H1 (cell line): ENCODE results near the gene KRT37. TPM values are rescaled to one million over a fixed set of nuclear protein-coding genes. Genes with fewer than 3 reads are reported as not detected.

Source experiments
- CTCF ChIA-PET: fragments of 300-600 bp; sonication (Branson Sonifier 250); formaldehyde crosslinking; loops from one replicate; lab custom pipeline; 2021; ENCODE audit not compliant: partially characterized antibody; lab: Charles Lee
- POLR2A ChIA-PET: fragments of 300-600 bp; sonication (Branson Sonifier 250); formaldehyde crosslinking; loops from one replicate; lab custom pipeline; 2021; ENCODE audit warnings: inconsistent platforms; ENCODE audit not compliant: partially characterized antibody; lab: Charles Lee
- DNase-seq, 2 experiments: peaks; one replicate each; pipeline versions ENCODE4 v3.0.0 to v3.0.0-alpha.2; 2010 to 2022; ENCODE audit warnings: low spot score in 2 of 2, low read depth in 1 of 2, mixed read lengths in 1 of 2
- FAIRE-seq: peaks from 2 replicates; lab custom pipeline; 2011; peaks lifted over from hg19 to GRCh38; lab: Jason Lieb, UNC
- H2AFZ ChIP-seq: 2 replicates; pipeline ENCODE4 v1.8.1; 2012; ENCODE audit warnings: low read length, inconsistent platforms
- H2AK5ac ChIP-seq: 2 replicates; pipeline ENCODE4 v1.6.1; 2013; ENCODE audit warnings: low read depth, low read length
- H2BK120ac ChIP-seq: replicated peaks from 2 replicates; pipeline ENCODE3; 2013; ENCODE audit warnings: low read depth, low read length, inconsistent platforms
- H2BK12ac ChIP-seq: 2 replicates; pipeline ENCODE4 v1.6.1; 2013; ENCODE audit warnings: low read depth, low read length
- H2BK15ac ChIP-seq: 2 replicates; pipeline ENCODE4 v1.6.1; 2013; ENCODE audit warnings: low read length
- H2BK20ac ChIP-seq: 2 replicates; pipeline ENCODE4 v1.6.1; 2013; ENCODE audit warnings: low read length
- H2BK5ac ChIP-seq: 2 replicates; pipeline ENCODE4 v1.6.1; 2013; ENCODE audit warnings: low read depth, low read length
- H3K14ac ChIP-seq: 2 replicates; pipeline ENCODE4 v1.6.1; 2013; ENCODE audit warnings: inconsistent platforms; ENCODE audit not compliant: insufficient read length
- H3K18ac ChIP-seq: 2 replicates; pipeline ENCODE4 v1.6.1; 2013; ENCODE audit warnings: low read length; ENCODE audit errors: extremely low read depth
- H3K23ac ChIP-seq: 2 replicates; pipeline ENCODE4 v1.6.1; 2013; ENCODE audit warnings: inconsistent platforms; ENCODE audit not compliant: insufficient read length
- H3K23me2 ChIP-seq: 2 replicates; pipeline ENCODE4 v1.6.1; 2013; ENCODE audit warnings: low read depth, low read length
- H3K27ac ChIP-seq: 2 replicates; pipeline ENCODE4 v1.6.1; 2011; ENCODE audit warnings: low read depth, low read length, inconsistent platforms
- H3K27me3 ChIP-seq, 4 experiments: replicated peaks in 1 of 4; 1 replicate in 1 of 4; 2 replicates in 3 of 4; pipeline versions ENCODE4 v1.6.1 to v1.8.1; 2011 to 2013; ENCODE audit warnings: low read length in 3 of 4, mild to moderate bottlenecking in 3 of 4, inconsistent platforms in 2 of 4, mixed read lengths in 2 of 4, moderate library complexity in 1 of 4; ENCODE audit not compliant: control insufficient read depth in 3 of 4, insufficient read depth in 3 of 4; ENCODE audit errors: extremely low read depth in 1 of 4
- H3K36me3 ChIP-seq, 4 experiments: 2 replicates each; pipeline versions ENCODE4 v1.6.1 to v1.8.1; 2011 to 2013; ENCODE audit warnings: mild to moderate bottlenecking in 4 of 4, low read length in 3 of 4, moderate library complexity in 2 of 4, control low read depth in 1 of 4, inconsistent platforms in 1 of 4; ENCODE audit not compliant: insufficient read depth in 4 of 4, control insufficient read depth in 2 of 4
- H3K4ac ChIP-seq: replicated peaks from 2 replicates; pipeline ENCODE3; 2013; ENCODE audit warnings: low read length, low read depth, mixed read lengths, inconsistent platforms; ENCODE audit not compliant: insufficient read length
- H3K4me1 ChIP-seq, 4 experiments: replicated peaks in 1 of 4; 1 replicate in 1 of 4; 2 replicates in 3 of 4; pipeline versions ENCODE4 v1.6.1 to v1.8.1; 2011 to 2013; ENCODE audit warnings: low read length in 3 of 4, inconsistent platforms in 2 of 4, mixed read lengths in 1 of 4; ENCODE audit not compliant: insufficient read depth in 4 of 4, control insufficient read depth in 3 of 4
- H3K4me2 ChIP-seq, 2 experiments: 2 replicates each; pipeline versions ENCODE4 v1.6.1 to v1.8.1; 2011 to 2013; ENCODE audit warnings: low read depth in 2 of 2, low read length in 2 of 2, control low read depth in 1 of 2, inconsistent platforms in 1 of 2, mild to moderate bottlenecking in 1 of 2; ENCODE audit not compliant: insufficient read depth in 1 of 2
- H3K4me3 ChIP-seq, 4 experiments: fragments of 200-600, 300-600 bp in 1 of 4; sonication (generic), shearing (Covaris generic), sonication (Bioruptor Twin) in 1 of 4; 2 replicates each; pipeline versions ENCODE4 v1.5.1 to v1.8.1; 2011 to 2016; ENCODE audit warnings: low read length in 4 of 4, low read depth in 3 of 4, control low read depth in 2 of 4, inconsistent platforms in 2 of 4, mild to moderate bottlenecking in 2 of 4, mixed read lengths in 1 of 4, moderate library complexity in 1 of 4; ENCODE audit not compliant: insufficient read depth in 2 of 4; ENCODE audit errors: extremely low read depth in 1 of 4
- H3K56ac ChIP-seq: replicated peaks from 2 replicates; pipeline ENCODE3; 2013; ENCODE audit warnings: low read depth, mild to moderate bottlenecking, mixed read lengths, low read length, inconsistent platforms; ENCODE audit not compliant: insufficient read length
- H3K79me1 ChIP-seq: 2 replicates; pipeline ENCODE4 v1.6.1; 2013; ENCODE audit warnings: low read depth, low read length, control low read depth
- H3K79me2 ChIP-seq, 2 experiments: 2 replicates each; pipeline versions ENCODE4 v1.6.1 to v1.8.1; 2012 to 2013; ENCODE audit warnings: low read length in 2 of 2, mild to moderate bottlenecking in 2 of 2, inconsistent platforms in 1 of 2; ENCODE audit not compliant: insufficient read depth in 2 of 2, control insufficient read depth in 1 of 2
- H3K9ac ChIP-seq, 4 experiments: replicated peaks in 1 of 4; 1 replicate in 1 of 4; 2 replicates in 3 of 4; pipeline versions ENCODE4 v1.6.1 to v1.8.1; 2011 to 2013; ENCODE audit warnings: low read depth in 3 of 4, low read length in 3 of 4, control low read depth in 2 of 4, mild to moderate bottlenecking in 2 of 4, moderate library complexity in 2 of 4, inconsistent platforms in 1 of 4; ENCODE audit errors: extremely low read depth in 1 of 4
- H3K9me3 ChIP-seq, 2 experiments: 2 replicates each; pipeline versions ENCODE4 v1.6.1 to v1.8.1; 2012 to 2013; ENCODE audit warnings: mild to moderate bottlenecking in 2 of 2, moderate library complexity in 2 of 2, control low read depth in 1 of 2, inconsistent platforms in 1 of 2, low read depth in 1 of 2, low read length in 1 of 2, mixed read lengths in 1 of 2; ENCODE audit not compliant: insufficient read depth in 2 of 2
- H4K20me1 ChIP-seq, 2 experiments: replicated peaks in 1 of 2; 2 replicates each; pipeline versions ENCODE3 to v1.8.1; 2011 to 2013; ENCODE audit warnings: inconsistent platforms in 2 of 2, low read length in 2 of 2, mild to moderate bottlenecking in 1 of 2; ENCODE audit not compliant: insufficient read depth in 2 of 2, control insufficient read depth in 1 of 2
- H4K5ac ChIP-seq: 2 replicates; pipeline ENCODE4 v1.6.1; 2013; ENCODE audit warnings: low read length, low read depth, mixed read lengths, inconsistent platforms; ENCODE audit not compliant: insufficient read length
- H4K8ac ChIP-seq: 2 replicates; pipeline ENCODE4 v1.8.0; 2013; ENCODE audit warnings: mild to moderate bottlenecking, moderate library complexity, low read length, inconsistent platforms; ENCODE audit not compliant: insufficient read depth; ENCODE audit errors: extremely low read depth
- H4K91ac ChIP-seq: replicated peaks from 2 replicates; pipeline ENCODE3; 2013; ENCODE audit warnings: low read length, mixed read lengths, inconsistent platforms; ENCODE audit not compliant: insufficient read length
- RBBP5 ChIP-seq: IDR thresholded peaks from 2 replicates; pipeline ENCODE4 v1.7.1; 2012; ENCODE audit warnings: low read depth, mild to moderate bottlenecking, inconsistent platforms, low read length, moderate library complexity, borderline replicate concordance
- WGBS, 2 experiments: shearing (Covaris generic) in 1 of 2; methylation state at CpG; one replicate each; pipeline versions ENCODE4 v1.1.6 to v1.1.7; 2013 to 2015; ENCODE audit warnings: low lambda C conversion rate in 2 of 2, mixed read lengths in 2 of 2, inconsistent platforms in 1 of 2, low coverage in 1 of 2, missing lambda C conversion rate in 1 of 2; ENCODE audit not compliant: insufficient replicate concordance in 2 of 2, insufficient coverage in 1 of 2, insufficient read length in 1 of 2; ENCODE audit errors: extremely low coverage in 1 of 2, missing lambda C conversion rate in 1 of 2; 5-methylcytosine and 5-hydroxymethylcytosine counted together
- polyA plus RNA-seq, 7 experiments: library from polyadenylated mRNA; depleted of rRNA in 3 of 7; stranded (reverse) in 5 of 7; unstranded in 2 of 7; fragments of >200 nt in 5 of 7; fragments of 200-250 nt in 2 of 7; gene quantifications; 1 replicate in 5 of 7; 2 replicates in 1 of 7; 4 replicates in 1 of 7; pipeline versions ENCODE4 v1.2.1 to v1.2.3, GENCODE V29; 2011 to 2013; ENCODE audit warnings: missing spikeins in 2 of 7, mixed read lengths in 2 of 7
- total RNA-seq: library from RNA; stranded (reverse); fragmentation: NEBNext Ultra II Directional; extraction: Animal tissue kit (Norgen Biotek cat#: 25700); gene quantifications from 2 replicates; pipeline ENCODE4 v1.2.1, GENCODE V29; 2021
- TF ChIP-seq, protein P1 (sequence below): IDR thresholded peaks from 2 replicates; pipeline ENCODE4 v1.6.1; 2012; ENCODE audit warnings: inconsistent platforms

Gene KRT37
- total and polyA plus RNA-seq, 2 of the 8 experiments (the other 6 are each of a cell fraction or from before 2014, with no cell fraction given): not detected

DNA sequence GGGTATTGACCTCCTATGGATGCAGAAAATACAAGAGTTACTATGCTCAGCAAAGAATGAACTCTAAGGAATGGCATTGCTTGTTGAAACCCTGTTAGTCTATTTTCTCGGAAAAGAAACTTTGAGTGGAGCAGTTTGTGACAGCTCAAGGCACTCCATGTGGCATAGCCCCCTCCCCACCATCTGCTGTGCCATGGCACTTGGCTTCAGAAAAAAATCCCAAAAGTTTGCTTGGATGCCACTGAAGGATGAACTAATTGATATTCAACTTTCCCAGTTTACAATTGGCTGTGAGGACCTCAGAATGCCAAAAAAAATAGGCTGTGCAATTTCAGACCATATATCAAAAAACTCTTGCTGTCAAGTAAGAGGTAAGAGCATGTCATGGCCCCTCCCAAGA lies 28.8 kb downstream of the KRT37 start:
- DNase-seq: no peak
- H3K56ac ChIP-seq: no peak overlapping the region
- no peak overlapping the region for H2BK20ac ChIP-seq
- H3K27me3 ChIP-seq: no peaks in the 10 kb centered on the region; a peak in 1 of 7 replicates
- H3K14ac ChIP-seq: no peak overlapping the region
- TF ChIP-seq, protein P1, sequence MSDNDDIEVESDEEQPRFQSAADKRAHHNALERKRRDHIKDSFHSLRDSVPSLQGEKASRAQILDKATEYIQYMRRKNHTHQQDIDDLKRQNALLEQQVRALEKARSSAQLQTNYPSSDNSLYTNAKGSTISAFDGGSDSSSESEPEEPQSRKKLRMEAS: no peak
- no peak for TF ChIP-seq RBBP5
- no peak overlapping the region for H4K8ac ChIP-seq
- H2BK120ac ChIP-seq: no peak overlapping the region
- H3K36me3 ChIP-seq: no peaks in the 10 kb centered on the region
- no peak overlapping the region for H3K4ac ChIP-seq
- no peak overlapping the region for H2BK5ac ChIP-seq
- H3K79me2 ChIP-seq: no peaks in the 10 kb centered on the region
- H3K9me3 ChIP-seq: no peaks in the 10 kb centered on the region
- no peaks in the 10 kb centered on the region for H3K79me1 ChIP-seq
- H2AK5ac ChIP-seq: no peak overlapping the region
- H2AFZ ChIP-seq: no peak overlapping the region
- no peaks in the 10 kb centered on the region for H4K20me1 ChIP-seq
- H3K23ac ChIP-seq: no peak overlapping the region
- FAIRE-seq: no peak
- ChIA-PET POLR2A (no interaction called here), CTCF (interaction anchor here (0.7 to 1.6 kb wide), 3 partner anchors 22 to 548 kb away, joined by 3 to 4 read pairs (median 4); no protein-coding TSS in a partner anchor)
- H4K91ac ChIP-seq: no peak overlapping the region
- no peaks in the 10 kb centered on the region for H3K23me2 ChIP-seq
- H4K5ac ChIP-seq: no peak overlapping the region
- H3K9ac ChIP-seq: no peak overlapping the region
- no peak overlapping the region for H2BK12ac ChIP-seq
- WGBS, 2 experiments: 83% methylated on average over 1 of the region's 1 CpG; no CpG with 5 or more reads in 1 of the 2 experiments
- no peak overlapping the region for H3K27ac ChIP-seq
- no peaks in the 10 kb centered on the region for H3K4me1 ChIP-seq
- H2BK15ac ChIP-seq: no peak overlapping the region
- H3K4me3 ChIP-seq: no peak overlapping the region
- no peak overlapping the region for H3K18ac ChIP-seq
- H3K4me2 ChIP-seq: no peak overlapping the region
